GM12801 (cell line): ENCODE data around the gene HOXA10.

Source experiments
- TF ChIP-seq, protein P1 (sequence below): IDR thresholded peaks from one replicate; pipeline ENCODE4 v1.5.1; 2011; ENCODE audit warnings: control low read depth; ENCODE audit not compliant: insufficient read length; ENCODE audit errors: extremely low read depth

Gene HOXA10

DNA sequence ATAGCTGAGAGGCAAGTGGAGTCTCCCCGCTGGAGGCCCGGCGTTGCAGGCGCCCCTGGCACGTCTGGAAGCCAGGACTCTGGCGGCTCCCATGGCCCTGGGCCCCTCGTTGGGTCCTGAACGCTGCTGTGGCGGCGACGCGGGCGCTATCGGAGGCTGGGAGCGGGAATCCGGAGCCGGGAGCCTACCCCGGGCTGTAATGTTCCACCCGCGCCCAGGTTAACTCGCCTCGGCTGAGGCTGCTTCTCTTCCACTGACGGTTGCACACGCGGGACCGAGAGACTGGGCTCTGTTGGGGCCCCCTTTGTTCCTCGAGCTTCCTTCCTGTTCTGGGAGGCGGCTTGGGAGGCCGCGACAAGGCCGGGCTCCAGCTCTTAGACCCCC is 29.3 kb downstream of the HOXA10 start:
- TF ChIP-seq, protein P1, sequence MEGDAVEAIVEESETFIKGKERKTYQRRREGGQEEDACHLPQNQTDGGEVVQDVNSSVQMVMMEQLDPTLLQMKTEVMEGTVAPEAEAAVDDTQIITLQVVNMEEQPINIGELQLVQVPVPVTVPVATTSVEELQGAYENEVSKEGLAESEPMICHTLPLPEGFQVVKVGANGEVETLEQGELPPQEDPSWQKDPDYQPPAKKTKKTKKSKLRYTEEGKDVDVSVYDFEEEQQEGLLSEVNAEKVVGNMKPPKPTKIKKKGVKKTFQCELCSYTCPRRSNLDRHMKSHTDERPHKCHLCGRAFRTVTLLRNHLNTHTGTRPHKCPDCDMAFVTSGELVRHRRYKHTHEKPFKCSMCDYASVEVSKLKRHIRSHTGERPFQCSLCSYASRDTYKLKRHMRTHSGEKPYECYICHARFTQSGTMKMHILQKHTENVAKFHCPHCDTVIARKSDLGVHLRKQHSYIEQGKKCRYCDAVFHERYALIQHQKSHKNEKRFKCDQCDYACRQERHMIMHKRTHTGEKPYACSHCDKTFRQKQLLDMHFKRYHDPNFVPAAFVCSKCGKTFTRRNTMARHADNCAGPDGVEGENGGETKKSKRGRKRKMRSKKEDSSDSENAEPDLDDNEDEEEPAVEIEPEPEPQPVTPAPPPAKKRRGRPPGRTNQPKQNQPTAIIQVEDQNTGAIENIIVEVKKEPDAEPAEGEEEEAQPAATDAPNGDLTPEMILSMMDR = no peak

- TF ChIP-seq, protein P1 = no peak
Observed at GRCh38 chr7:27143950-27144780, 30.0 kb downstream of the HOXA10 start.

DNA sequence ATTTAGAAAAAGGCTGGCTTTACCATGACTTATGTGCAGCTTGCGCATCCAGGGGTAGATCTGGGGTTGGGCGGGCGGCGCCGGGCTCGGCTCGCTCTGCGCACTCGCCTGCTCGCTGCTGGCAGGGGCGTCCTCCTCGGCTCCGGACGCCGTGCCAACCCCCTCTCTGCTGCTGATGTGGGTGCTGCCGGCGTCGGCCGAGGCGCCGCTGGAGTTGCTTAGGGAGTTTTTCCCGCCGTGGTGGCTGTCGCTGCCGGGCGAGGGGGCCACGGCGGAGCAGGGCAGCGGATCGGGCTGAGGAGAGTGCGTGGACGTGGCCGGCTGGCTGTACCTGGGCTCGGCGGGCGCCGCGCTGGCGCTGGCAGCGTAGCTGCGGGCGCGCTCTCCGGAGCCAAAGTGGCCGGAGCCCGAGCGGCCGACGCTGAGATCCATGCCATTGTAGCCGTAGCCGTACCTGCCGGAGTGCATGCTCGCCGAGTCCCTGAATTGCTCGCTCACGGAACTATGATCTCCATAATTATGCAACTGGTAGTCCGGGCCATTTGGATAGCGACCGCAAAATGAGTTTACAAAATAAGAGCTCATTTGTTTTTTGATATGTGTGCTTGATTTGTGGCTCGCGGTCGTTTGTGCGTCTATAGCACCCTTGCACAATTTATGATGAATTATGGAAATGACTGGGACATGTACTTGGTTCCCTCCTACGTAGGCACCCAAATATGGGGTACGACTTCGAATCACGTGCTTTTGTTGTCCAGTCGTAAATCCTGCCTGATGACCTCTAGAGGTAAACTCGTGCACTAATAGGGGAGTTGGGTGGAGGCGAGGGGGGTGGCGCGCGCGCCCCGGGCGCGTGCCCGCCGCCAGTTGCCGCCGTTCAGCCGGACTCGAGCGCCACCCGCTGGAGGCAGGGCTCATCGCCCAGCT is 30.8 kb downstream of the HOXA10 start, which contains the start of gene HOXA5:
Gene HOXA5, minus strand, starts transcription at position 659 of the 927 bp plus-strand sequence. Its CDS starts 74 bp downstream, at position 585.
- TF ChIP-seq, protein P1 = no peak

GRCh38 chr7:27142580-27143022 is 31.5 kb downstream of the HOXA10 start:
- TF ChIP-seq, protein P1 = no peak

GRCh38 chr7:27141923-27142579 is 32.1 kb downstream of the HOXA10 start:
- TF ChIP-seq, protein P1 = no peak

GRCh38 chr7:27141137-27141922 is 32.8 kb downstream of the HOXA10 start:
- TF ChIP-seq, protein P1 = no peak
